GDM1 (cell line): ENCODE measurements around the gene VSX2.

Experiments used
- DNase-seq: peaks from one replicate; lab custom pipeline; 2025; lab: John Stamatoyannopoulos, UW

VSX2 gene

GRCh38 chr14:74221741-74222140 lies 17.5 kb upstream of the VSX2 start:
- no peak for DNase-seq

GRCh38 chr14:74223016-74223415 lies 16.2 kb upstream of the VSX2 start:
- no peak for DNase-seq

- DNase-seq: no peak
Measured at GRCh38 chr14:74231784-74232183, 7.5 kb upstream of the VSX2 start.

- DNase-seq: no peak
Measured at GRCh38 chr14:74235017-74235416, 4.2 kb upstream of the VSX2 start.

GRCh38 chr14:74237441-74237840 lies 1.8 kb upstream of the VSX2 start:
- DNase-seq: no peak

GRCh38 chr14:74239848-74240793 lies 872 bp downstream of the VSX2 start:
- no peak for DNase-seq

- DNase-seq: no peak
Measured at GRCh38 chr14:74240794-74241651, 1.8 kb downstream of the VSX2 start.

- DNase-seq: no peak
Measured at GRCh38 chr14:74241652-74242017, 2.4 kb downstream of the VSX2 start.

GRCh38 chr14:74242021-74242779 lies 3.0 kb downstream of the VSX2 start:
- DNase-seq: no peak

- DNase-seq: no peak
Measured at GRCh38 chr14:74242780-74243042, 3.5 kb downstream of the VSX2 start.

GRCh38 chr14:74243051-74243450 lies 3.8 kb downstream of the VSX2 start:
- no peak for DNase-seq

- no peak for DNase-seq
Measured at GRCh38 chr14:74244115-74244514, 4.9 kb downstream of the VSX2 start.

GRCh38 chr14:74245292-74245691 lies 6.0 kb downstream of the VSX2 start:
- DNase-seq: no peak

- no peak for DNase-seq
Measured at GRCh38 chr14:74246542-74246941, 7.3 kb downstream of the VSX2 start.

- DNase-seq: no peak
Measured at GRCh38 chr14:74248017-74248416, 8.8 kb downstream of the VSX2 start.

- no peak for DNase-seq
Measured at GRCh38 chr14:74249433-74250375, 10.5 kb downstream of the VSX2 start.

- DNase-seq: no peak
Measured at GRCh38 chr14:74255281-74255680, 16.0 kb downstream of the VSX2 start.

GRCh38 chr14:74257078-74257940 lies 18.1 kb downstream of the VSX2 start:
- DNase-seq: peak; percentile 25

- no peak for DNase-seq
Measured at GRCh38 chr14:74257941-74258763, 18.9 kb downstream of the VSX2 start.

GRCh38 chr14:74258764-74259035 lies 19.5 kb downstream of the VSX2 start:
- DNase-seq: no peak
